Hypothalamus (tissue), 51 donors: ENCODE data around the gene NUDT22.

Source experiments
- DNase-seq, 51 donors: peaks; one replicate each; lab custom pipeline; 2025; lab: John Stamatoyannopoulos, UW

NUDT22 gene

GRCh38 chr11:64206457-64207255 is 19.4 kb upstream of the NUDT22 start, which contains the start of gene FERMT3:
FERMT3 (plus strand) TSS chr11:64206721; CDS start chr11:64207365, 644 bp downstream.
- DNase-seq: peak in 9 of 51 donors; percentile 12 to 30 (median 23)

GRCh38 chr11:64207256-64208085 is 18.6 kb upstream of the NUDT22 start:
- DNase-seq: peak in 9 of 51 donors; percentile 18 to 73 (median 41)

GRCh38 chr11:64208086-64208795 is 17.8 kb upstream of the NUDT22 start:
- no peak for DNase-seq

- DNase-seq: peak in 4 of 51 donors; percentile 20 to 36 (median 25)
Measured at GRCh38 chr11:64208796-64209562, 17.1 kb upstream of the NUDT22 start.

GRCh38 chr11:64209563-64209843 is 16.6 kb upstream of the NUDT22 start:
- DNase-seq: no peak

- DNase-seq: no peak
Measured at GRCh38 chr11:64210301-64211020, 15.6 kb upstream of the NUDT22 start.

- DNase-seq: no peak
Measured at GRCh38 chr11:64211181-64211872, 14.7 kb upstream of the NUDT22 start.

GRCh38 chr11:64216879-64217278 is 9.2 kb upstream of the NUDT22 start:
- DNase-seq: no peak

- DNase-seq: no peak
Measured at GRCh38 chr11:64218628-64219353, 7.3 kb upstream of the NUDT22 start.

- no peak for DNase-seq
Measured at GRCh38 chr11:64219354-64219684, 6.8 kb upstream of the NUDT22 start.

- DNase-seq: no peak
Measured at GRCh38 chr11:64219755-64220154, 6.3 kb upstream of the NUDT22 start.

GRCh38 chr11:64220271-64220670 is 5.8 kb upstream of the NUDT22 start:
- DNase-seq: no peak

GRCh38 chr11:64220798-64221197 is 5.3 kb upstream of the NUDT22 start:
- no peak for DNase-seq

GRCh38 chr11:64222651-64223000 is 3.4 kb upstream of the NUDT22 start:
- DNase-seq: no peak

- DNase-seq: no peak
Measured at GRCh38 chr11:64223001-64223651, 2.9 kb upstream of the NUDT22 start.

GRCh38 chr11:64224151-64224890 is 1.8 kb upstream of the NUDT22 start:
- DNase-seq: no peak

- DNase-seq: no peak
Measured at GRCh38 chr11:64224891-64225607, 1.0 kb upstream of the NUDT22 start.
